Stimulated activated CD8-positive, alpha-beta memory T cell treated with anti-CD3 and anti-CD28 coated beads, Interleukin-7, amount 100 ng/mL, for 4 hours (primary cell): ENCODE measurements around the gene ZNF775.

Experiments used
- DNase-seq, 2 donors: peaks; one replicate each; pipeline ENCODE4 v3.0.0-alpha.2; 2020; ENCODE audit warnings: low read depth in 2 of 2

The ZNF775 gene

GRCh38 chr7:150378853-150379440 is at the start of gene ZNF775:
ZNF775 (plus strand) TSS chr7:150379330; CDS start chr7:150388471, 9,141 bp downstream.
- DNase-seq = peak; percentile 77 to 93

GRCh38 chr7:150329331-150330120 is 49.6 kb upstream of the ZNF775 start:
- DNase-seq = no peak

GRCh38 chr7:150330211-150330885 is 48.8 kb upstream of the ZNF775 start:
- DNase-seq = no peak

- DNase-seq = no peak
Measured at GRCh38 chr7:150332852-150333635, 46.1 kb upstream of the ZNF775 start.

GRCh38 chr7:150333659-150334058 is 45.5 kb upstream of the ZNF775 start:
- no peak for DNase-seq

- no peak for DNase-seq
Measured at GRCh38 chr7:150334108-150334507, 45.0 kb upstream of the ZNF775 start.

GRCh38 chr7:150335108-150335773 is 43.9 kb upstream of the ZNF775 start:
- no peak for DNase-seq

- DNase-seq = no peak
Measured at GRCh38 chr7:150335774-150336112, 43.4 kb upstream of the ZNF775 start.

DNA sequence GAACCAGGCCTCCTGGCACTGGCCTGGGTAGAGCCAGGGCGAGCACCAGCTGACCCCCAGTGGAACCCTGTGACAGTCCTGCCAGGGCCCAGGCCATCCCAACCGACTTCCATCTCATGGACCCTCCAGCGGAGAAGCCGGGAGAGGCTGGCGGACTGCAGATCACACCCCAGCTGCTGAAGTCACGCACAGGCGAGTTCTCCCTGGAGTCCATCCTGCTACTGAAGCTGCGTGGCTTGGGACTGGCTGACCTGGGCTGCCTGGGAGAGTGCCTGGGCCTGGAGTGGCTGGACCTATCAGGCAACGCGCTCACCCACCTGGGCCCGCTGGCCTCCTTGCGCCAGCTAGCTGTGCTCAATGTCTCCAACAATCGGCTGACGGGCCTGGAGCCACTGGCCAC is 42.4 kb upstream of the ZNF775 start:
- DNase-seq = no peak

DNA sequence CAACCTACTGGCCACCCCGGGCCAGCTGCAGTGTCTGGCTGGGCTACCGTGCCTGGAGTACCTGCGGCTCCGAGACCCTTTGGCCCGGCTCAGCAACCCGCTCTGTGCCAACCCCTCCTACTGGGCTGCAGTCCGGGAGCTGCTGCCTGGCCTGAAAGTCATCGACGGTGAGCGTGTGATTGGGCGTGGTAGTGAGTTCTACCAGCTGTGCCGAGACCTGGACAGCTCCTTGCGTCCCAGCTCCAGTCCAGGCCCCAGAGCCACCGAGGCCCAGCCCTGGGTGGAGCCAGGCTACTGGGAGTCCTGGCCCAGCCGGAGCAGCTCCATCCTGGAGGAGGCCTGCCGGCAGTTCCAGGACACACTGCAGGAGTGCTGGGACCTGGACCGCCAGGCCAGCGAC is 42.0 kb upstream of the ZNF775 start:
- no peak for DNase-seq

DNA sequence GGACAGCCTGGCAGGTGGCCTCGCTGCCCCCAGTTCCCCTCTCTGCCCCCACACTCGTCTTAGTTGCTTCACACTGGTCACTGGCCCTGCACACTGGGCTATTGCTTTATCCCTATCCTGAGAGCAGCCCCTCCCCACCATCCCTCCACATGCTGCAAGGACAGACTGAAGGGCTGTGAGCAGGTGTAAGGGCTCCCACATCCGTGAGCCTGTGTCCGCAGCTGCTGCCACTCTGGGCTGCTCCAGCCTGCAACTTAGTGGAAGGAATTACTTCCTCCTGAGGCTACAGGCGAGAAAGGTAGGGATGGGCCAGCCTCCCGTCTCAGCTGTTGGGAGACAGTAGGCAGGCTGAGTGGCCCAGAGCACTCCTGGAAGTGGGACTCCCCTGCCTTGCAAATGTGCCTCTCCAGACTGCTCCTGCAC is 41.5 kb upstream of the ZNF775 start:
- DNase-seq = no peak

GRCh38 chr7:150338166-150338829 is 40.8 kb upstream of the ZNF775 start:
- DNase-seq = no peak

- no peak for DNase-seq
Measured at GRCh38 chr7:150339409-150339809, 39.7 kb upstream of the ZNF775 start.

GRCh38 chr7:150340024-150340749 is 38.9 kb upstream of the ZNF775 start:
- DNase-seq = no peak

DNA sequence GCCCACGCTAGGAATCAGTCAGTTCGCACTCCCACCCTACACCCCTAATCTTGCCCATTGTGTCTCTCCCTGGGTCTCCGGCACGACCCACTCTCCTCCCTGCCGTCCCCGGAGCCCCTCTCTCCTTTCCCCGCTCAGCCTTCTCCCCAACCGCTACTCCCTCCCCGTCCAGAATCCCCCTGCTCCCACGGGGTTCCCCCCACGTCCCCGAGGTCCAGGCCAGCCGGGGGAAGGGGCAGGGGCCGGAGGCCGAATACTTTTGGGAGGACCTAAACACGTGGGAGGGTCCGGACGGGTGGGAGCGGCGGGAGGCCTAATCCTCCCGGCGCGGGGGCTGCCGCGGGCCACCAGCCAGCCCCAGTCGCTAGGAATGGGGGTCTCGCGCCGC is 38.3 kb upstream of the ZNF775 start:
- no peak for DNase-seq

DNA sequence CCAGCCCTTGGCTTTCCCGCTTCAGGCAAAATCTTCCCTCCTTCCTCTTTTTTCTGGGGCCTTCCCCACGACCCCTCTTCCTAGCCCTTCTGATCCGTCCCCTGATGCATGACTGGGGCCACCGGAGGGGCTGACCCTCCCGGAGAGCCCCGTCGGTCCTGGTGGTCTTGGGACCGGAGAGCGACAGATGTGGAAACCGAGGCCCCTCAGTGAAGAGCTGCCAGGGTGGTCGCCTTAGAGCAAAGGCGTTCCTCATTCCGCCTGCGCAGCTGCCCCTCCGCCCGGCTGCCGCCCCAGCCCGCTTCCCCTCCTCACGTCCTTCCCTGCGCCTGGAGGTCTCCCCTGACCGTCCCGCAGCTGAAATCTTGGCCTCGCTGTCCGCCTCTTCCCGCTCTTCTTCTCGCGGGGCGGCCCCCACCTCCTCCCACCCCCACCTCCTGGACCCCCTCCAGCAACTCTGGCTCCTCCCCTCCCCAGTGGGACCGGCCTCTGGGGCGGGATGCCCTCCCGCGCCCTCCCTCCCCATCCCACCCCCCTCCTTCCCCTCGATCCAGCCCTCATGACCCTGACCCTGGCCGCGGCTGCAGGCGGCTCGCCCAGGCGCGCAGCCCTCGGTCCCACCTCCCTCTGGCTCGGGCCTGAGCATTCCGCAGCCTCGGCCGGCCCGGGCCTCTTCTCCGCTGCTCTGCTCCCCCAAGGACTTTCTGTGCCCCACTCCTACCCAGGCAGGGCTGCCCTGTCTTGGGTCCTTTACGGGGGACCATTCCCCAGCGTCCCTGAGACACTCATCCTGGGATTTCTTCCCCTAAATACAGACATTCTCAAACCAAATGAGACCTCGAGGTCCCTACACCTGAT is 37.6 kb upstream of the ZNF775 start, which contains the start of gene RARRES2:
Gene RARRES2, minus strand, starts transcription at position 367 of the 858 bp plus-strand sequence. CDS start 1,020 bp downstream, outside the sequence.
- no peak for DNase-seq

- DNase-seq = no peak
Measured at GRCh38 chr7:150342121-150342408, 37.1 kb upstream of the ZNF775 start.

- DNase-seq = no peak
Measured at GRCh38 chr7:150343225-150343624, 35.9 kb upstream of the ZNF775 start.

DNA sequence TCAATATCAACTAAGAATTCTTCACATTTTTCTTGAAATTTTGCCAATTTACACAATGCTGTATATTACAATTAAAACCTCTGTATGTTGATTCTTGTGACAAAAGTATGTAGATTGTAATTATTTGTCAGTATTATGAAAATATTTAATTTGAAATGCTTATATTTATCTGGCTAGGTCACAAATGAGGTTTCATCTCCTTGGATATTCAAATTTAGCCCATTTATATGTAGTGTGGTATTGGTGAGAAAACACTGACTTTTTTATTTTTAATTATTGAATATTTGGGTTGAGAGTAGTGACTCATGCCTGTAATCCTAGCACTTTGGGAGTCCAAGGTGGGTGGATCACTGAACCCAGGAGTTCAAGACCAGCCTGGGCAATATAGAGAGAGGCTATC is 34.8 kb upstream of the ZNF775 start:
- no peak for DNase-seq

DNA sequence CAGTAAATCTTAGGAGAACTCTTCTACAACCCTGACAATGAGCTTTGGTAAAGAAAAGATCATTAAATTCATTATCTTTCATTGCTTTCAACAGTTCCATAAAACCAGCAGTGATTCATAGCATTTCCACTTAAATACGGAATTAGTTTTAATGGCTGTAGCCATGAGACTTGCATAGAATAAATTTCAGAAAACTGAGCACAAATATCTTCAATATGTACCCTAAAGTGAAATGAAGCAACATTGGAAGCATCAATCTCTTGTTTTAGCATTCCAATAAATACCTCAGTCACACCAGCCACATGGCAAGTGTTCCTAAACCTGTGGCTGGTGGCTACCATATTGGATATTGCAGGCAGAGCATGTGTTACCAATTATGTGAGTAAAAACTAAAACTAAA is 34.1 kb upstream of the ZNF775 start:
- no peak for DNase-seq
